Fibroblast of the aortic adventitia (primary cell): ENCODE results near the gene TAS2R60. TPM values are rescaled to one million over a fixed set of nuclear protein-coding genes. Genes with fewer than 3 reads are reported as not detected.

ENCODE experiments used
- DNase-seq: peaks from one replicate; pipeline ENCODE4 v3.0.0-alpha.2; 2010; ENCODE audit warnings: low read depth
- H3K4me3 ChIP-seq: 2 replicates; pipeline ENCODE4 v1.5.1; 2011; ENCODE audit warnings: low read depth, mild to moderate bottlenecking, control low read depth, low read length, moderate library complexity
- total RNA-seq: library from RNA; depleted of rRNA; stranded (reverse); fragments of >200 nt; gene quantifications from 2 replicates; pipeline ENCODE4 v1.2.3, GENCODE V29; 2012; ENCODE audit warnings: low replicate concordance
- TF ChIP-seq, protein P1 (sequence below): IDR thresholded peaks from 2 replicates; pipeline ENCODE4 v1.5.1; 2011; ENCODE audit warnings: mild to moderate bottlenecking, low read length, control low read depth, inconsistent platforms; ENCODE audit not compliant: insufficient read depth

TAS2R60 gene
- total RNA-seq, 1 donor: not detected

DNA sequence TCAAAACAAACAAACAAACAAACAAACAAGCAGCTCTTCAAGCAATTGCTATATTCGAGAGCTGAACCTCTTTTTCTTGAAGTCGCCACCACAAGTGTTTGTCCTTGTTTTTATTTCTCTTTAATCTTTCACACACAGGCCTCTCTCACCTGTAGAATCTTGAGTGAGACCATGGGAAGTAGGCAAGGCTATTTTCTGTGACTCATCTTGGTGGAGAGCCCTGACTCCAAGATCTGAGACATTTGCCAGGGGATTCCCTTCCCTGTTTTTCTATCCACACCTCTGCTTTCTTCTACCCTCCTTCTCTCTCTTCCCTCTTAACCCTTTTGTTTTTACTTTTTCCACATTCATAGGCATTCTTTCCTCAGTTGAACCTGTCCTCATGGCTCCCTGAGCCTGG is 8.0 kb upstream of the TAS2R60 start:
- DNase-seq: peak; percentile 32
- no peak overlapping the region for H3K4me3 ChIP-seq
- TF ChIP-seq, protein P1, sequence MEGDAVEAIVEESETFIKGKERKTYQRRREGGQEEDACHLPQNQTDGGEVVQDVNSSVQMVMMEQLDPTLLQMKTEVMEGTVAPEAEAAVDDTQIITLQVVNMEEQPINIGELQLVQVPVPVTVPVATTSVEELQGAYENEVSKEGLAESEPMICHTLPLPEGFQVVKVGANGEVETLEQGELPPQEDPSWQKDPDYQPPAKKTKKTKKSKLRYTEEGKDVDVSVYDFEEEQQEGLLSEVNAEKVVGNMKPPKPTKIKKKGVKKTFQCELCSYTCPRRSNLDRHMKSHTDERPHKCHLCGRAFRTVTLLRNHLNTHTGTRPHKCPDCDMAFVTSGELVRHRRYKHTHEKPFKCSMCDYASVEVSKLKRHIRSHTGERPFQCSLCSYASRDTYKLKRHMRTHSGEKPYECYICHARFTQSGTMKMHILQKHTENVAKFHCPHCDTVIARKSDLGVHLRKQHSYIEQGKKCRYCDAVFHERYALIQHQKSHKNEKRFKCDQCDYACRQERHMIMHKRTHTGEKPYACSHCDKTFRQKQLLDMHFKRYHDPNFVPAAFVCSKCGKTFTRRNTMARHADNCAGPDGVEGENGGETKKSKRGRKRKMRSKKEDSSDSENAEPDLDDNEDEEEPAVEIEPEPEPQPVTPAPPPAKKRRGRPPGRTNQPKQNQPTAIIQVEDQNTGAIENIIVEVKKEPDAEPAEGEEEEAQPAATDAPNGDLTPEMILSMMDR: no peak

DNA sequence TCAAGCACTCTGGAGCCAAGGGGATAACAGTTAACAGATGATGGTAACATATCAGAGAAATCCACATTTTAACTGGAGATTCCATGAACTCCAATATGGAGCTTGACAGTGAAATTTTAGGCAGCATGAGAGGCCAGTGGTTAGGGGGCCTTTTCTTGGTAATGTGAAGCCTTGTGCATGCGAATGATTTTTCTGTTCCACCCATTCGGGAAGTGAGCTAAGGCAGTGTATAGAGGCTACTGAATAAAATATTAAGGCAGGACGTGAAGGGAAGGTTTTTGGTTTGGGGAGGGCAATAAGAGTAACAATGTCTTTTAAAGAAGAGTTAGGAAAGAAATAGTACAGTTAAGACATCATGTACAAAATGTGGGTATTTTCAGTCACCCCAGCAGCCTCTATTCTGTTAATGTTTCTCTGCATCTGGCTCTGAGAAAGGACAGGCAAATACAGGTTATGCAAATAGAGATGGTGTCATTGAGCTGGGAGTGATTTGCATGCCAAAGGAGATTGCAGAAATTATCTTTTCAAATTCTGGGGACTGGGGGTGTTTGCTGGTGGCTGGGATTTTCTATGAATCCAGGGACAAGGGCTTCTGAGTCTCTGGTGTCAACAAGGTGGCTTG is 6.8 kb upstream of the TAS2R60 start:
- TF ChIP-seq, protein P1: no peak
- H3K4me3 ChIP-seq: no peak overlapping the region
- no peak for DNase-seq

DNA sequence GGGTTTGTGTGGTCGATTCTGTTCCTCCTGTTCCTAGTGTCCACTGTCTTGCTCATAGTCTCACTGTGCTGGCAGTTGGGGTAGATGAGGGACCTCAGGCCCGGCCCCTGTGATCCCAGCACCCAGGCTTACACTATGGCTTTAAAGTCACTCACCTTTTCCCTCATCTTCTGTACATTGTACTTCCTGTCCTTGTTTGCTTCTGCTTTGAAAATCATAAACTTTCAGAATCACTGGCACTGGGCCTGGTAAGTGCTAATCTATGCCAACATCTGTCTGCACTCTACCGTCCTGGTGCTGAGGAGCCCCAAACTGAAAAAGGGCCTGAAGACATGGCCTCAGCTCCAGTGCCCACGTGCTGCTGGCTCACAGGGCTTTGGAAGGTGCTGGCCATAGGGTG is 5.7 kb upstream of the TAS2R60 start:
- no peak overlapping the region for H3K4me3 ChIP-seq
- TF ChIP-seq, protein P1: no peak
- DNase-seq: no peak

DNA sequence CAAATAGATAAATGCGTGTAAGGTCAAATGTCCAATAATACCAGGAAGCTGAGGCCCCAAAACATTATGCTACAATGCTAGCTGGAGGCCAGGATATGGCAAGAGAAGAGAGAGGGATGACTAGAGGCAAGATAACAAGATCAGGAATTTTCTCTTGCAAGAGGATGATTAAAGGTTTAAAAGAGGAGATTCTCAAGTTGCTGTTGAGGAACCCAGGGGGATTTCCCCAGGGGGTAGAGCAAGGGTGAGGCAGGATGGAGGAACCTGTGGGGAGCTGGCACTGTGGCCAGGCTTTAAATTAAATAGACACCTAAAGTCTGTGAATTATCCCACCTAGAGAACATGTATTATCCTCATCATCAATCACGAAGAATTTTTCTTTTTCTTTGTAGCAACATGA is 3.4 kb upstream of the TAS2R60 start:
- DNase-seq: no peak
- no peak overlapping the region for H3K4me3 ChIP-seq
- TF ChIP-seq, protein P1: no peak

DNA sequence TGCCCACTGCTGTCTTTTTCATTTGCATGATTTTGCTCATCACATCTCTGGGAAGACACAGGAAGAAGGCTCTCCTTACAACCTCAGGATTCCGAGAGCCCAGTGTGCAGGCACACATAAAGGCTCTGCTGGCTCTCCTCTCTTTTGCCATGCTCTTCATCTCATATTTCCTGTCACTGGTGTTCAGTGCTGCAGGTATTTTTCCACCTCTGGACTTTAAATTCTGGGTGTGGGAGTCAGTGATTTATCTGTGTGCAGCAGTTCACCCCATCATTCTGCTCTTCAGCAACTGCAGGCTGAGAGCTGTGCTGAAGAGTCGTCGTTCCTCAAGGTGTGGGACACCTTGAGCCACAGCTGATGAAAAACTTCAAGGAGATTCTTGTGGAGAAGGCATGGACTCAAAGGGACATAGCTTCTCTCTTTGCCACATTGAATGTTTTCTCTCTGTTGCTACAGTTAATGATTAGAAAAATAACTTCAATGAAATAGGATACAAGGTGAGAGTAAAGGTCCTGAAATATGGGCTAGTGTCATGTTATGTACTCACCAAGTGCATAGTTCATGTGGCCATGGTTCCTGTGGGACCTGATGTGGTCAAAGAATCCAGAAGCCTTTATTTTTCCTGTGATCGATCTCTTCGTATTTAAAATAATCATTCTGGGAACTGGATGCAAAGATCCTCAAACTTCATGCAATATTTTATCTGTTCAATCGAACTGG is 970 bp downstream of the TAS2R60 start:
- H3K4me3 ChIP-seq: no peak overlapping the region
- TF ChIP-seq, protein P1: no peak

DNA sequence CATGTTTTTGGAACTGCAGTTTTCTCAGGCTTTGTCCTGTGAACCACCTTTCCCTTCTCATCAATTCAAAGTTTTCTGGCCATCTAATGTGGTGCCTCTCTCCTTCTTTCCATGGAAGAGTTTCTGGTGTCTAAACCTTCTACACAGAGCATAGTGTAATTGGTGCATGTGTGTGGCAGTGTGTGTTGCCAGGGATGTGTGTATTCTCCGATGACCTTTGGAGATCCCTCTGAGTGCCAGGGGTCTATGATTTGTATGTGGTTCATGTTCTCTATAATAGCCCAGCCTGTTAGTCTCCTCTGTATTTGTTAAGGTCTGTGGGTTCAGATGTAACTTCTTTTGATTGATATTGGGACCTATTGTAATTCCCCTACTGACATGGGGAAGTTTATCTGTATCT is 1.5 kb downstream of the TAS2R60 start:
- H3K4me3 ChIP-seq: no peak overlapping the region
- DNase-seq: no peak
- TF ChIP-seq, protein P1: no peak

More for the DNA sequence above, 970 bp downstream of the TAS2R60 start:
- DNase-seq: no peak
